ENCODE data around the gene HAPLN1. TPM values are rescaled to one million over a fixed set of nuclear protein-coding genes. Genes with fewer than 3 reads are reported as not detected.

The HAPLN1 gene
- total RNA-seq, 1 experiment from 2014 or later, result 7.8 TPM

GRCh38 chr5:83686251-83686650 lies 34.4 kb downstream of the HAPLN1 start:
- POLR2A ChIA-PET (ENCODE audit: unreplicated experiment), result no interaction called here
- intact Hi-C loops (cut with micrococcal nuclease), result no loop called here
- H2AFZ ChIP-seq (ENCODE audit: low read length), result no peak overlapping the region
- TF ChIP-seq, protein P1, sequence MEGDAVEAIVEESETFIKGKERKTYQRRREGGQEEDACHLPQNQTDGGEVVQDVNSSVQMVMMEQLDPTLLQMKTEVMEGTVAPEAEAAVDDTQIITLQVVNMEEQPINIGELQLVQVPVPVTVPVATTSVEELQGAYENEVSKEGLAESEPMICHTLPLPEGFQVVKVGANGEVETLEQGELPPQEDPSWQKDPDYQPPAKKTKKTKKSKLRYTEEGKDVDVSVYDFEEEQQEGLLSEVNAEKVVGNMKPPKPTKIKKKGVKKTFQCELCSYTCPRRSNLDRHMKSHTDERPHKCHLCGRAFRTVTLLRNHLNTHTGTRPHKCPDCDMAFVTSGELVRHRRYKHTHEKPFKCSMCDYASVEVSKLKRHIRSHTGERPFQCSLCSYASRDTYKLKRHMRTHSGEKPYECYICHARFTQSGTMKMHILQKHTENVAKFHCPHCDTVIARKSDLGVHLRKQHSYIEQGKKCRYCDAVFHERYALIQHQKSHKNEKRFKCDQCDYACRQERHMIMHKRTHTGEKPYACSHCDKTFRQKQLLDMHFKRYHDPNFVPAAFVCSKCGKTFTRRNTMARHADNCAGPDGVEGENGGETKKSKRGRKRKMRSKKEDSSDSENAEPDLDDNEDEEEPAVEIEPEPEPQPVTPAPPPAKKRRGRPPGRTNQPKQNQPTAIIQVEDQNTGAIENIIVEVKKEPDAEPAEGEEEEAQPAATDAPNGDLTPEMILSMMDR (conservative IDR thresholded peaks at IDR 0.05; ENCODE audit: low read depth, low read length), result no peak
- TF ChIP-seq EZH2 (IDR thresholded peaks at IDR 0.05; ENCODE audit: low read length, unreplicated experiment) (no peak), EZH2phosphoT487 (IDR thresholded peaks at IDR 0.05; ENCODE audit: borderline replicate concordance, low read length) (no peak)
- no peak overlapping the region for H3K4me2 ChIP-seq (ENCODE audit: low read length)
- no peaks in the 10 kb centered on the region for H3F3A ChIP-seq (ENCODE audit: low read length, unreplicated experiment)
- H3K4me3 ChIP-seq (ENCODE audit: low read length), result no peak overlapping the region
- CTCF ChIA-PET, result no interaction called here
- H3K4me1 ChIP-seq (ENCODE audit: insufficient read depth, low read length), result no peaks in the 10 kb centered on the region
- no peaks in the 10 kb centered on the region for H3K9me2 ChIP-seq (replicated peaks; ENCODE audit: low read length)
- H3K9me3 ChIP-seq (ENCODE audit: low read length), result no peaks in the 10 kb centered on the region
- no peak overlapping the region for H3K9ac ChIP-seq (ENCODE audit: low read length)
- DNase-seq (no peak), ATAC-seq (no peak)
- no peaks in the 10 kb centered on the region for H3K36me3 ChIP-seq (ENCODE audit: low read depth, low read length)
- BruUV-seq (replicated peaks), result no TSS peak
- no peaks in the 10 kb centered on the region for H3K27me3 ChIP-seq (ENCODE audit: low read length)
- no peaks in the 10 kb centered on the region for H4K20me1 ChIP-seq (ENCODE audit: low read length)
- no peak overlapping the region for H3K27ac ChIP-seq (ENCODE audit: low read length)
- no peaks in the 10 kb centered on the region for H3K79me2 ChIP-seq (ENCODE audit: low read length)

DNA sequence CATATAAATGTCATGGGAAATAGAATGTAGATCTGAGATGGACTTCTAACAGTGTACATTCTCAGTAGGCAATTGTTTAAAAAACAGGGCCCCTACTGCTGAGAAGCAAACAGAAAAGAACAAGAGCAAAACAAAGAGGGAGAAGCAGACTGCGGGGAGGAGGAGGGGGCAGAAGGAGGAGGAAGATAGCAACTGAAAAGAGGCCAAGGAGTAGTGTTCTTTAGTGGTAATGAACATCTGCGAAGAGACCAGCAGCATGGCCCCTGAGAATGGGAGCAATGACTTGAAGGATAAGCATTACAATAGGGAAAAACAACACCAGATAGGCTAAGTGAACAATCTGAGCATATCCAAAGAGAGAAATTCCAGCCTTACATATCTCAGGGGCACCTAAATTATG lies 36.8 kb downstream of the HAPLN1 start:
- H3K36me3 ChIP-seq (ENCODE audit: low read depth, low read length), result no peaks in the 10 kb centered on the region
- intact Hi-C loops (cut with micrococcal nuclease), result no loop called here
- H3K27me3 ChIP-seq (ENCODE audit: low read length), result no peaks in the 10 kb centered on the region
- no peaks in the 10 kb centered on the region for H3K79me2 ChIP-seq (ENCODE audit: low read length)
- ATAC-seq (no peak), DNase-seq (no peak)
- ChIA-PET CTCF (no interaction called here), POLR2A (ENCODE audit: unreplicated experiment) (no interaction called here)
- no peaks in the 10 kb centered on the region for H3K4me1 ChIP-seq (ENCODE audit: insufficient read depth, low read length)
- no peak overlapping the region for H3K4me3 ChIP-seq (ENCODE audit: low read length)
- no peaks in the 10 kb centered on the region for H3K9me2 ChIP-seq (replicated peaks; ENCODE audit: low read length)
- no peaks in the 10 kb centered on the region for H4K20me1 ChIP-seq (ENCODE audit: low read length)
- no peak overlapping the region for H2AFZ ChIP-seq (ENCODE audit: low read length)
- TF ChIP-seq EZH2phosphoT487 (IDR thresholded peaks at IDR 0.05; ENCODE audit: borderline replicate concordance, low read length) (no peak), EZH2 (IDR thresholded peaks at IDR 0.05; ENCODE audit: low read length, unreplicated experiment) (no peak)
- TF ChIP-seq, protein P1 (conservative IDR thresholded peaks at IDR 0.05; ENCODE audit: low read depth, low read length), result no peak
- H3K27ac ChIP-seq (ENCODE audit: low read length), result no peak overlapping the region
- H3K9me3 ChIP-seq (ENCODE audit: low read length), result no peaks in the 10 kb centered on the region
- no TSS peak for BruUV-seq (replicated peaks)
- H3K4me2 ChIP-seq (ENCODE audit: low read length), result no peak overlapping the region
- no peak overlapping the region for H3K9ac ChIP-seq (ENCODE audit: low read length)
- H3F3A ChIP-seq (ENCODE audit: low read length, unreplicated experiment), result no peaks in the 10 kb centered on the region

- CTCF ChIA-PET, result no interaction called here
- Histone ChIP-seq H3K36me3 (ENCODE audit: low read depth, low read length) (no peaks in the 10 kb centered on the region), H3K79me2 (ENCODE audit: low read length) (no peaks in the 10 kb centered on the region), H3K4me2 (ENCODE audit: low read length) (no peak overlapping the region), H3K9ac (ENCODE audit: low read length) (no peak overlapping the region), H3K9me3 (ENCODE audit: low read length) (no peaks in the 10 kb centered on the region), H3K9me2 (replicated peaks; ENCODE audit: low read length) (no peaks in the 10 kb centered on the region), H3K4me3 (ENCODE audit: low read length) (no peak overlapping the region), H3K27me3 (ENCODE audit: low read length) (no peaks in the 10 kb centered on the region), H2AFZ (ENCODE audit: low read length) (no peak overlapping the region), H3K27ac (ENCODE audit: low read length) (no peak overlapping the region), H3F3A (ENCODE audit: low read length, unreplicated experiment) (no peaks in the 10 kb centered on the region), H3K4me1 (ENCODE audit: insufficient read depth, low read length) (no peaks in the 10 kb centered on the region), H4K20me1 (ENCODE audit: low read length) (no peaks in the 10 kb centered on the region)
- DNase-seq (no peak), ATAC-seq (no peak)
- TF ChIP-seq EZH2 (IDR thresholded peaks at IDR 0.05; ENCODE audit: low read length, unreplicated experiment) (no peak), EZH2phosphoT487 (IDR thresholded peaks at IDR 0.05; ENCODE audit: borderline replicate concordance, low read length) (no peak)
- TF ChIP-seq, protein P1 (conservative IDR thresholded peaks at IDR 0.05; ENCODE audit: low read depth, low read length), result no peak
- POLR2A ChIA-PET (ENCODE audit: unreplicated experiment), result no interaction called here
- BruUV-seq (replicated peaks), result no TSS peak
- intact Hi-C loops (cut with micrococcal nuclease), result no loop called here
These were observed 48.0 kb downstream of the HAPLN1 start for GRCh38 chr5:83672646-83673045.

All from PC-3 (cell line).